GM12864 (cell line): Measurements from ENCODE around the gene DNPEP.

Experiments
- DNase-seq: peaks from one replicate; pipeline ENCODE4 v3.0.0-alpha.2; 2011; ENCODE audit warnings: low read depth
- H3K4me3 ChIP-seq: 2 replicates; pipeline ENCODE4 v1.5.1; 2011; ENCODE audit warnings: mild to moderate bottlenecking, low read depth, low read length, control low read depth
- CTCF ChIP-seq: IDR thresholded peaks from 2 replicates; pipeline ENCODE4 v1.5.1; 2011; ENCODE audit warnings: low read depth, mild to moderate bottlenecking, moderate library complexity, low read length, control low read depth, inconsistent platforms; ENCODE audit errors: missing control alignments

Gene DNPEP

DNA sequence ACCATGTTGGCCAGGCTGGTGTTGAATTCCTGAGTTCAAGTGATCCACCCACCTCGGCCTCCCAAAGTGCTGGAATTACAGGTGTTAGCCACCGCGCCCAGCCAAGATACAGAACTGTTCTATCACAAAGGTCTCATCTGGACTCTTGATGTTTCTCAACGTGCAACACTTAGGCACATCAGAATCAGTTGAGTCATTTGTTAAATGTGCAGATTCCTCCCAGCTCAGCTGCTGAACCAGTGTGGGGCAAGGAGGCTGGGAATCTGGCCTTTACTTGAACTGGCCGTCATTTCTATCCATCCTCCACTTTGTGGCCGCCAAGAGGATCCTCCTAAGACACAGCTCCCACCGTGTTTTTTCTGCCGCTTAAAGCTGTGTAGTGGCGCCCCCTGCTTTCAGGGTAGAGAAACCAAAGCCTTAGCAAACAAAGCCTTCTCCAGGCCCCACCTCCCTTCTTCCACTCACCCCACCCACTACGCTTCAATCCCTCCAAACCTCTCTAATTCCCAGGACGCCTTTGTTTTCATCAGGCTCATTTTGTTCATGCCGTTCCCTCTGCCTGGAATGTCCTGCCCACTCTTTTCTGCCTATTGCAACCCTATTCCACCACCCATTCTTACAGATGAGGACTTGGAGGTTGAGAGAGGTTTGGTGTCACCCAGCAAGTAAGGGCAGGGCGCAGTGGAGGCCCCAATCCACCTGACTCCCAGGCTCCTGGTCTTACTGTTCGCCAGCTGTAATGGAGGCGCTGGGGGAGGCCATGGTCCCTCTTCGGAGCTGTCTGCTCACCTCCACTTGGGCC lies 46.2 kb upstream of the DNPEP start:
- H3K4me3 ChIP-seq: no peak overlapping the region
- no peak for DNase-seq
- TF ChIP-seq CTCF: peak; percentile 43

DNA sequence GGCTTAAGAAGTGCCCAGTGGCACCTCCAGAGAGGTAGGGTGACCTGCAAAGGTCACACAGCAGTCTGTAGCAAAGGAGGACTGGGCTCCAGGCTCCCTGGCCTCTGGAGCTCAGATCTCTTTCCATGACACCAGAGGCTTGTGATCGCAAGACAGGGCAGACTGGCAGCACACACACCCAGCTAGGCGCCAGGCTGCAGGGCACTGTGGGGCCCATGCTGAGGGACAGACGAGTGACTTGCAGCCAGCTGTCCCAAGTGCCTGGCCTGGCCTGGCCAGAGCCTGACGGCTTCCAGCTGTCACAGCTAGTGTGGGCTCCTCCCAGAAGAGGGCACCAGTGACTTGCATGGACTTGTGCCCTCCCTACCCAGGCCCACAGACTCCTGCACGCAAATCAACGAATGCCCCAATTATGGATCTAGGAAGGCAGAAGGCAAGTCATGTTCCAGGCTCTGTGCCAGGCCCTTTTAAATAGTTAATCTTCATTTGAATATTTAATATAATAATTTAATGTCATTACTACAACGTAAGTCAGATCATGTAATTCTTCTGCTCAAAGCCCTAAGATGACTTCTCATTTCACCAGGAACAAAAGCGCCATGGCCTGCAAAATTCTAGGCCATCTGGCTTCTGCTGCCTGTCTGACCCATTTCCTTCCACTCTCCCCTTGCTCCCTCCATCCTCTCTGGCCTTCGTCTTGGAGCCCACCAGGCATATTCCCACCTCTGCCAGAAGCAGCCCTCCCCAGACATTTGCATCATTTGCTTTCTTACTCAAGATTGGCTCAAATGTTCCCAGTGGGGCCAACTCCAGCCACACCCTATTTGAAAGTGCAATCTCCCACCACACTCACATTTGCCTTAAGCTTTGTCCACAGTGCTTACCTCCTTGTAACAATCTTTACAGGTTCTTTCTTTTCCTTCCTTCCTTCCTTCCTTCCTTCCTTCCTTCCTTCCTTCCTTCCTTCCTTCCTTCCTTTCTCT lies 43.2 kb upstream of the DNPEP start:
- no peak for TF ChIP-seq CTCF
- no peak overlapping the region for H3K4me3 ChIP-seq
- no peak for DNase-seq

- no peak for TF ChIP-seq CTCF
- no peak for DNase-seq
- H3K4me3 ChIP-seq: no peak overlapping the region
Observed at GRCh38 chr2:219429958-219430606, 42.4 kb upstream of the DNPEP start.

DNA sequence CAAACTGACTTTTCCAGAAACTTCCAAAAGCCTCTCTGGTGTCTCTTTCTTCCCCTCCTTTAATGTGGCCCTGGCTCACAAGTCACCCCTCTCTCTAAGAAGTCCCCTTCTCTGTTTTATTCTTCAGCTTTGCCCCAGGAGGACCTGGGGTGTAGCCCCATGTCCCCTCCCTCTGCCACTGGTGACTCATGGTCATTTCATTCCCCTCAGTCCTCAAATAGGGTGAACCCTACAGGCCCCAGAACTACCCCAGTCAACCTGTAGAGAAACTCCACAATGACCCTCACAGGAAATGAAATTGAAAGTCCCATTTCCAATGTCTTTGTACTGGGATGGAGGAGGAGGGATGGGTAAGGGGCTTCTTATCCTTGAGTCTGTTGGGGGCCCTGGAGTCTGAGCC lies 40.8 kb upstream of the DNPEP start:
- no peak for TF ChIP-seq CTCF
- H3K4me3 ChIP-seq: no peak overlapping the region
- DNase-seq: no peak

GRCh38 chr2:219426534-219427136 lies 38.9 kb upstream of the DNPEP start:
- no peak for DNase-seq
- no peak for TF ChIP-seq CTCF
- no peak overlapping the region for H3K4me3 ChIP-seq

- no peak overlapping the region for H3K4me3 ChIP-seq
- no peak for DNase-seq
- no peak for TF ChIP-seq CTCF
Observed at GRCh38 chr2:219426068-219426443, 38.3 kb upstream of the DNPEP start.
